GM12865 (cell line): ENCODE data around the gene SYCP3.

ENCODE experiments used
- DNase-seq: peaks from one replicate; pipeline ENCODE4 v3.0.0; 2010; ENCODE audit warnings: low read depth
- H3K4me3 ChIP-seq: 2 replicates; pipeline ENCODE4 v1.5.1; 2011; ENCODE audit warnings: mild to moderate bottlenecking, low read depth, low read length, control low read depth
- TF ChIP-seq, protein P1 (sequence below): IDR thresholded peaks from 2 replicates; pipeline ENCODE4 v1.5.1; 2011; ENCODE audit warnings: low read length, control low read depth, low read depth, inconsistent platforms; ENCODE audit not compliant: insufficient read depth; ENCODE audit errors: missing control alignments

Gene SYCP3

DNA sequence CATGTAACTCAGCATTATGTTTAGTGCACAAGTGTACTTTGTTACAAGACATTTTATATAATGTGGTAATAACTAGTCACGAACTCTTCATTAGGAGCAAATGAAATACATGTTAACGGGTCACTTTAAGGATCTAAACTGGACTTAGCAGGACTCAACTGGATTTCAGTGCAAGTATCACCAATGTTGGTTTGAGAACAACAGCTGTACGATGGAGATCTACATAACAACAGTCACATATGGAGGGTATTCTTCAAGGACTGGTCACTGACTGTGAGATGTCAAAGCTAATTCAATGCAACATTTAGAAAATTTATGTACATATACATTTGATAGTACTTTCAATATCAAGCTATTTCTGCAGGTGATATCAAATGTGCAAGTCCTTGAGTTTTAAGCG, 22.5 kb upstream of the SYCP3 start:
- DNase-seq: no peak
- H3K4me3 ChIP-seq: no peak overlapping the region
- TF ChIP-seq, protein P1, sequence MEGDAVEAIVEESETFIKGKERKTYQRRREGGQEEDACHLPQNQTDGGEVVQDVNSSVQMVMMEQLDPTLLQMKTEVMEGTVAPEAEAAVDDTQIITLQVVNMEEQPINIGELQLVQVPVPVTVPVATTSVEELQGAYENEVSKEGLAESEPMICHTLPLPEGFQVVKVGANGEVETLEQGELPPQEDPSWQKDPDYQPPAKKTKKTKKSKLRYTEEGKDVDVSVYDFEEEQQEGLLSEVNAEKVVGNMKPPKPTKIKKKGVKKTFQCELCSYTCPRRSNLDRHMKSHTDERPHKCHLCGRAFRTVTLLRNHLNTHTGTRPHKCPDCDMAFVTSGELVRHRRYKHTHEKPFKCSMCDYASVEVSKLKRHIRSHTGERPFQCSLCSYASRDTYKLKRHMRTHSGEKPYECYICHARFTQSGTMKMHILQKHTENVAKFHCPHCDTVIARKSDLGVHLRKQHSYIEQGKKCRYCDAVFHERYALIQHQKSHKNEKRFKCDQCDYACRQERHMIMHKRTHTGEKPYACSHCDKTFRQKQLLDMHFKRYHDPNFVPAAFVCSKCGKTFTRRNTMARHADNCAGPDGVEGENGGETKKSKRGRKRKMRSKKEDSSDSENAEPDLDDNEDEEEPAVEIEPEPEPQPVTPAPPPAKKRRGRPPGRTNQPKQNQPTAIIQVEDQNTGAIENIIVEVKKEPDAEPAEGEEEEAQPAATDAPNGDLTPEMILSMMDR: no peak

DNA sequence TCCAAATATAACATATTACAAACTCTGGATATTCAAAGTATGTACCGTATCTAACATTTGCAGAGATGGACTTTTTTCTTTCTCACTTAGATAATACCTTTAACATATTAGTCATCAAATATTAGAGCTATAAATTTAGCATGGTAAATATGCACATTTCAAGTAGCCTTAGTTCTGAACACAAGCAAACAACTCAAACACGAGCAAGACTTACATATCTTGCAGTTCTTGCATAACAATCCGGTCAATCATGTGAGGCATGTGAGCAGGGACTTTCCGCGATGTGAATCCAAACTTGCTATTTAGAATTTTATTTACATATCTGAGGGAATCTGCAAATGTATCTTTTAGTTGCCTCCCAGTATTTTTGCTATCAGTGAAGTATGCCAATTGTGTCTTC, 22.1 kb upstream of the SYCP3 start:
- TF ChIP-seq, protein P1: no peak
- DNase-seq: no peak
- no peak overlapping the region for H3K4me3 ChIP-seq

DNA sequence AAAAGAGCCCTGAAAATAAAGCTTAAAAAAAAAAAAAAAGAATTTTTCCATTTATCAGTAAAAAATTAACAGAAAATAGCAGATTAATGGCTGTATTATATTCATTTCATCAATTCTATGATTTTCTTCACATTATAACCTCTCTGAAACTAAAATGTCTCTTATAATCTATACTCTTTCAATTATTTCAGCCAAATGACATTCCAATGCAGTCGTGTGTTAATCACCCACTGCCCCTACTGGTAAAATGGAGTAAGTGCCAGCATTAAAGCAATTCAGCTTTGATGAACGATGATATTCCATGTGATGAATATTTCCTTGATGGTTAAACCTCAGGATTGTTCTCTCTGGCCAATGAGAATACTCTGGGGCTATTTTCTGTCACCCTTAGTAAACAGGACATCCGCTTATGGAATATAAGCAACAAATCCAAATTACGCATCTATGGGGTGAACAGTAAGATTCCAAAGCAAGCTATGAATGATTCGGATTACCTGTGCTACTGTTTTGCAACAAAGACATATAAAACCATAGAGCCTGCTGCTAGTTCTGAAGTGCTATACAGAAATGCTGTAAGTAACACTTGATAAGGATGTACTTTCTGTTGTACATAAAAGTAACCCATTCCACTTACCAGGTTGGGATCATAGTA, 20.3 kb upstream of the SYCP3 start:
- H3K4me3 ChIP-seq: no peak overlapping the region
- peak; percentile 37 for DNase-seq
- TF ChIP-seq, protein P1: peak; percentile 72

DNA sequence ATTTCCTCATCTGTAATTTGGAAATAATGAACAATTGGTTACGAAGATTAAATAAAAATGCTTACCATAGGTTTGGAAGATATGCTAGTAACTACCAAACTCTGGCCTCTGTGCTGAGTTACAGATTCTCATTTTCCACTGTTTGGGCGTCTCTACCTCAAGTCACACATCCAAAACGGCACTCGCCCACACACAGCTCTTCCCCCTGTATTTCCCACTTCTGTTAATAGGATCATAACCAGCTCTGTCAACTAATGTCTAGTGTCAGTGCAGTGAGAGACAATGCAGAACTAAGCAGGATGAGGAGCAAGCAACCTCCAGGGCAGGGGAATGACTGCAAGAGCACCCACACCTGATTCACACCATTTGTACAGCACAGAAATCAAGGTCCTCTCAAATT, 10.9 kb upstream of the SYCP3 start:
- DNase-seq: no peak
- H3K4me3 ChIP-seq: no peak overlapping the region
- TF ChIP-seq, protein P1: no peak

DNA sequence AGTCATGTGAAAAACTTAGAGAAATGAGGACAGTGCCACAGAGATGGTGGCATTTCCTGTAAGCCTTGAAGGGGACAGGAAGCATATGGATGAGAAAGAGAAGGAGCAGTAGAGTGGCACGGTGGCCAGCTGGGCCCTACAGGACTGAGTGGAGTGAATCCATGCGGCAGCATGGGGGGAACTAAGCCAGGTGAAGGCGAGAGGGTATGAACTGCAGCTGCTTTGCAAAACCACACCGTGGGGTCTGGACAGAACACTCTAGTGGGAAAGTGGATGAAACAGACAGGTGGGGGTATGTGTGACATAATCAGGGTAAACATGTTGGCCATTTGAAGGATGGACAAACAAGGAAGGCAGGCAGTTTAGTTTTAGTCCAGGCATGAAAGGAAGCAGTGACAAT, 10.4 kb upstream of the SYCP3 start:
- no peak overlapping the region for H3K4me3 ChIP-seq
- TF ChIP-seq, protein P1: no peak
- DNase-seq: no peak

DNA sequence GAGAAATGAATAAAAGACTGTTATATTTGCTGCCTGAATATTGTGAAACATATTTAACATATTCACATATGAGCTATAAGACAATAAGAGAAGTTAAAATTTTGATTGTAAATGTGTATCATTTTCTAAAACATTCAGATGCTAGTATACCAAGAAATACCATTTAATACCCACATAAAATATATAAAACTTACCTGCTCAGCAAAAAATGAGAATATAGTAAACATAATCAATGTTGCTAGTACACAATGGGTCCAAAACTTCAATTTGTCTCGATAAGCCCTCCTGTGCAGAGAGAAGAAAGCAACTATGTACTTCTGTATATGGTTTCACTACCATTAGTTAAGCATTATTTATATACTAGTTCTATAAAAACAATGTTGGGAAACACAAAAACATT, 9.6 kb upstream of the SYCP3 start:
- DNase-seq: no peak
- H3K4me3 ChIP-seq: no peak overlapping the region
- TF ChIP-seq, protein P1: no peak

DNA sequence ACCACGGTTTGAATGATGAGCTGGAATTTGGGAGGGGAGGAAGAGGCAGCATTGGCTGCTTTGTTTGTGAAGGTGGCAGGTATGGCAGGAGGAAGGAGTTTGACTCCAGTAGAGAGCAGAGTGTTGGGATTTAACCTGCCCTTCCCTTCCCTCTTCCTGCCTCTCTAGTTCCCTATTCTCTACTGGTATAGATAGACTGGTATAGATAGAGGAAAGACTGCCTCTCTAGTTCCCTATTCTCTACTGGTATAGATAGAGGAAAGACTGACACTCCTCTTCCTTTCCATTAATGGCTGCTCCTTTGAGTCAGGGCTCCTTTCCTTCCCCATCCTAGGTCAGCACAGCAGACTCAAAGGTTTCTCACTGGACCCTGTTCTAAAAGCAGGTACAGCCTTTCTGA, 8.4 kb upstream of the SYCP3 start:
- TF ChIP-seq, protein P1: no peak
- no peak overlapping the region for H3K4me3 ChIP-seq
- DNase-seq: no peak
